Body of pancreas (tissue), 4 donors: ENCODE data around the gene PPM1H. TPM values are rescaled to one million over a fixed set of nuclear protein-coding genes. Genes with fewer than 3 reads are reported as not detected.

Source experiments
- ATAC-seq: fragments of 150-250 bp; one replicate; pipeline ENCODE4 v1.9.1; 2016
- DNase-seq, 4 donors: peaks; one replicate each; pipeline ENCODE4 v3.0.0-alpha.2; 2019
- H3K27ac ChIP-seq, 4 donors: fragments of 200-600 bp; sonication (generic); 1 replicate in 3 of 4; 2 replicates in 1 of 4; pipeline versions ENCODE4 v1.5.1 to v1.6.1; 2016 to 2019; ENCODE audit warnings: mild to moderate bottlenecking in 1 of 4, mixed read lengths in 1 of 4, moderate library complexity in 1 of 4
- H3K27me3 ChIP-seq, 2 donors: fragments of 200-600 bp; sonication (generic); one replicate each; pipeline ENCODE4 v1.6.0; 2016; ENCODE audit warnings: mild to moderate bottlenecking in 1 of 2
- H3K36me3 ChIP-seq, 2 donors: fragments of 200-600 bp; sonication (generic); replicated peaks in 1 of 2; 2 replicates each; pipeline ENCODE4 v1.5.1; 2016; ENCODE audit warnings: low read depth in 2 of 2; ENCODE audit not compliant: insufficient read depth in 1 of 2
- H3K4me1 ChIP-seq: fragments of 200-600 bp; sonication (generic); one replicate; pipeline ENCODE4 v1.6.0; 2016
- H3K4me3 ChIP-seq, 2 donors: fragments of 200-600 bp; sonication (generic); 1 replicate in 1 of 2; 2 replicates in 1 of 2; pipeline ENCODE4 v1.5.1; 2016 to 2019
- H3K9me3 ChIP-seq, 3 donors: fragments of 200-600 bp; sonication (generic); 1 replicate in 2 of 3; 2 replicates in 1 of 3; pipeline ENCODE4 v1.5.1; 2016
- POLR2A ChIP-seq, 3 donors: fragments of 450-650 bp; IDR thresholded peaks; one replicate each; pipeline ENCODE4 v1.6.1; 2016; ENCODE audit warnings: antibody characterized with exemption in 3 of 3, mild to moderate bottlenecking in 2 of 3
- WGBS, 2 donors: methylation state at CpG; one replicate each; pipeline ENCODE4 v1.1.5; 2017; 5-methylcytosine and 5-hydroxymethylcytosine counted together
- intact Hi-C: fragments of 100-400 bp; cut with DNase I; formaldehyde crosslinking; loops from one replicate; pipeline ENCODE4 v1.15.1; 2023
- total RNA-seq, 2 donors: library from RNA; depleted of rRNA; stranded (reverse); fragments of >200 nt; gene quantifications; one replicate each; pipeline ENCODE4 v1.1.0, GENCODE V29; 2016
- TF ChIP-seq, protein P1 (sequence below), 7 experiments: fragments of 450-650 bp in 4 of 7; fragments of 200-600 bp in 3 of 7; sonication (generic) in 3 of 7; IDR thresholded peaks; one replicate each; pipeline ENCODE4 v1.5.1; 2016 to 2019; ENCODE audit warnings: antibody characterized with exemption in 7 of 7

PPM1H gene
- total RNA-seq, 2 donors from 2014 or later, result 4.9 to 6.3 TPM

DNA sequence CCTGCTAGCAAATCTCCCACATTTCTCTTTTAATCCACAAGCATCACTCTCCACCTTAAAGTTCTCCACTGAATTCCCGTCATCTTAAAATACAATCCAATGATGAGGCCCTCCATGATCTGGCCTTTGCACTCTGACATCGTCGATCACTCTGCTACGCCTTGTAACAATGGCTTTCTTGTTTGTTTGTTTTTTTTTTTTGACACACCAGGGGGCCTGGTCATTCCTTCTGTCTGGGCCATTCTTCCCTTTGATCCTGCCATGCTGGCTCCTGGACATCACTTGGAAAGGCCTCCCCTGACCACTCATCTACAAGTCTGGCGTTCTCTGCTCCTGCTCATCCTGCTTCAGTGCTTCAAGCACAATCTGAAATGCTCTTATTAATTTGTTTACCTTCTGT, 233.5 kb downstream of the PPM1H start:
- WGBS, 2 donors, result 92% methylated on average over 5 of the region's 5 CpGs
- H3K27ac ChIP-seq, result no peak overlapping the region
- no peak for DNase-seq
- no peaks in the 10 kb centered on the region for H3K4me1 ChIP-seq
- ATAC-seq, result no peak
- TF ChIP-seq, protein P1, sequence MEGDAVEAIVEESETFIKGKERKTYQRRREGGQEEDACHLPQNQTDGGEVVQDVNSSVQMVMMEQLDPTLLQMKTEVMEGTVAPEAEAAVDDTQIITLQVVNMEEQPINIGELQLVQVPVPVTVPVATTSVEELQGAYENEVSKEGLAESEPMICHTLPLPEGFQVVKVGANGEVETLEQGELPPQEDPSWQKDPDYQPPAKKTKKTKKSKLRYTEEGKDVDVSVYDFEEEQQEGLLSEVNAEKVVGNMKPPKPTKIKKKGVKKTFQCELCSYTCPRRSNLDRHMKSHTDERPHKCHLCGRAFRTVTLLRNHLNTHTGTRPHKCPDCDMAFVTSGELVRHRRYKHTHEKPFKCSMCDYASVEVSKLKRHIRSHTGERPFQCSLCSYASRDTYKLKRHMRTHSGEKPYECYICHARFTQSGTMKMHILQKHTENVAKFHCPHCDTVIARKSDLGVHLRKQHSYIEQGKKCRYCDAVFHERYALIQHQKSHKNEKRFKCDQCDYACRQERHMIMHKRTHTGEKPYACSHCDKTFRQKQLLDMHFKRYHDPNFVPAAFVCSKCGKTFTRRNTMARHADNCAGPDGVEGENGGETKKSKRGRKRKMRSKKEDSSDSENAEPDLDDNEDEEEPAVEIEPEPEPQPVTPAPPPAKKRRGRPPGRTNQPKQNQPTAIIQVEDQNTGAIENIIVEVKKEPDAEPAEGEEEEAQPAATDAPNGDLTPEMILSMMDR (IDR thresholded peaks at IDR 0.05), result no peak
- no peak for TF ChIP-seq POLR2A (IDR thresholded peaks at IDR 0.05)
- no peaks in the 10 kb centered on the region for H3K36me3 ChIP-seq
- no peaks in the 10 kb centered on the region for H3K27me3 ChIP-seq
- no peaks in the 10 kb centered on the region for H3K9me3 ChIP-seq
- no peak overlapping the region for H3K4me3 ChIP-seq
- intact Hi-C loops, result no loop called here

DNA sequence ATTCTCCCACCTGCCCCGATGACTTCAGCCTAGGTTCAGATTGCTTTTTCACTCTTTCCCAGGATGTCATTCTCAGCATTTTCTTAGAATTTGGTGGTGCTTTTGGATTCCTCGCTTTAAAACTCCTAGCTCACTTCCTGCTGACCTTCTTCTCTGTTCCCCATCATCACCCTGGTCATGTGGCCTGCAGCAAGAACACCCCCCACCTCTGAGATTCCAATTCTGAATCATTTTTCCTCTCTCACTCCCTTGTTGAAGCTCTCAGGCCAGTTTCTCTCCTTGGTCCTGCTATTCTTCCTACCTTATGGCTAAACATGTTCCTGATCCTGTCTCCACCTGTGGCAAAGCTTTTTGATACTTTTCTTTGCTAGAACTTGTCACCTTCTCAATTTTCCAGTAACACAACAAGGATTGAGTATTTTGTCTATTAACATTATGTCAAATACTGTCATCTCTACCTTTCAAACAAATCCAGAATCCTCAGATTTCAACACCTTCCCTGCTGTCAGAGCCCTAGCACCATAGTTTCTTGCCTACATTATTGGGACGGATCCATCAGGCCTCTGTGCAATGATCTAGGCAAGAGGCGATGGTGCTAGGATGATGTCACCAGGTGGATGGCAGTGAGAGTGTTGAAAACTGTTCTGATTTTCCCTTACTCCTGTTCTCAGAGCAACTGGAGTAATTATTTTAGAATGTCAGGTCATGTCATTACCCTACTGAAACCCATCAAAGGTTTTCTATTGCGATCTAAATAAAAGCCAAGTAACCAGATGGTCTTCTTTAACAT, 234.7 kb downstream of the PPM1H start:
- Histone ChIP-seq H3K4me3 (no peak overlapping the region), H3K4me1 (no peaks in the 10 kb centered on the region), H3K27ac (no peak overlapping the region), H3K27me3 (no peaks in the 10 kb centered on the region), H3K36me3 (no peaks in the 10 kb centered on the region), H3K9me3 (no peaks in the 10 kb centered on the region)
- no peak for DNase-seq
- no peak for ATAC-seq
- 91 to 93% methylated on average over 5 of the region's 5 CpGs for WGBS, 2 donors
- TF ChIP-seq, protein P1 (IDR thresholded peaks at IDR 0.05), result no peak
- TF ChIP-seq POLR2A (IDR thresholded peaks at IDR 0.05), result no peak
- intact Hi-C loops, result no loop called here

DNA sequence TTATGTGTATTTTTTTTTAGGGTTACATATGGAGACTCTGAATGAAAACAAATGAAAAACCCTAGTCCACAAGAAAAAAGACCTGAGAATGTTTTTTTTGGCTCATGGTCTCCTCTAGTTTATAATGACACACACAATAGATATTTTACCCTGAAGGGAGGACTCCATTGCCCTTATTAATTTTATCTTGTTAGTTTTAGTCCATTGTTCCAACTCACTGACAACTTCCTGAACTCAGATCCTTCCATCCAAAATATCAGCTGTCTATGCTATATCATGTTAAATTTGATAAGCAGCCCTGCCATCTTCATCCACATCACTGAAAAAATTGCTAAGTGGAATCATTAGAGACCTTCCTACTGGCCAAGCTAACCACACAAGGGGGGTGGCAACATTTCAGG, 236.2 kb downstream of the PPM1H start:
- no peak overlapping the region for H3K4me3 ChIP-seq
- intact Hi-C loops, result no loop called here
- TF ChIP-seq, protein P1 (IDR thresholded peaks at IDR 0.05), result no peak
- TF ChIP-seq POLR2A (IDR thresholded peaks at IDR 0.05), result no peak
- no peak for DNase-seq
- no peaks in the 10 kb centered on the region for H3K27me3 ChIP-seq
- H3K36me3 ChIP-seq, result no peaks in the 10 kb centered on the region
- no peaks in the 10 kb centered on the region for H3K4me1 ChIP-seq
- H3K27ac ChIP-seq, result no peak overlapping the region
- no peak for ATAC-seq
- H3K9me3 ChIP-seq, result no peaks in the 10 kb centered on the region

DNA sequence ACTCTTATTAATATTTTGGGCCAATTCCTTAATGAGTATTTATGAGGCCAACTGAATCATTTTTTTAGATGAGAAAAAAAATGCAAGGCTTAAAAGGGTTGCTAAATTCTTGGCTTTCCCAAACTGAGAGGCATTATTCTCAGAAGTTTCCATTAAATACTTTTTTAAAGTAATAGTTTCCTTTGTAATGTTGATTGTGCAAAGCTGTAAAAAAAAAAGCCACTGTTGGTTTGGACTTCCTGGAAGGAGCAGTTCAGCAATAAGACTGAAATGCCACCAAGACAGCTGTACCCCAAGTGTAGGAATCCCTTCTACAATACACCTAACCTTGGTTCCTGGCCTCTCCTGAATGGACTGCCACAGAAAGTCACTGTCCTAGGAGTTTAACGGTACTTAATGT, 237.1 kb downstream of the PPM1H start:
- DNase-seq (no peak), ATAC-seq (no peak)
- no peaks in the 10 kb centered on the region for H3K27me3 ChIP-seq
- WGBS, 2 donors, result 77 to 92% methylated on average over 1 of the region's 1 CpG
- no peak overlapping the region for H3K27ac ChIP-seq
- TF ChIP-seq, protein P1 (IDR thresholded peaks at IDR 0.05), result no peak
- no peak for TF ChIP-seq POLR2A (IDR thresholded peaks at IDR 0.05)
- H3K4me1 ChIP-seq, result no peaks in the 10 kb centered on the region
- intact Hi-C loops, result no loop called here
- H3K9me3 ChIP-seq, result no peaks in the 10 kb centered on the region
- H3K4me3 ChIP-seq, result no peak overlapping the region
- no peaks in the 10 kb centered on the region for H3K36me3 ChIP-seq

DNA sequence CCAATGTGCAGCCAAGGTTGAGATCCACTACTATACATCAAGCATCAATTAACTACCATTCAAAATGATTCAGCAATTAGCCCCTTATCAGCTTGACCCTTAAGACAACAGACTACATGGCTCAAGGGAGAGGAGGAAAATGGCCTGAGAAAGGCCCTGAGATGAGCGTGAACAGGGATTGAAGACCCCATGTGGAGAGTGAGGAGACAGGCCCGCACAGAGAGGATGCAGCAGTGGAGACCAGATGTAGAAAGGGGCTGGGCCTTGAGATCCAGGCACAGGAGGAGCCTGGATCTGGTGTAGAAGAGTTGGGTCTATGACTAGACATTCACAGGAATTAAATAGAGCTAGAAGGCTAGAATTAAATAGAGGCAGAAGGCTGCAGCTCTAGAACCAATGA, 239.3 kb downstream of the PPM1H start:
- no peak for TF ChIP-seq POLR2A (IDR thresholded peaks at IDR 0.05)
- WGBS, 2 donors, result 91 to 93% methylated on average over 2 of the region's 2 CpGs

More for the DNA sequence above, 239.3 kb downstream of the PPM1H start:
- no peak overlapping the region for H3K4me3 ChIP-seq
- ATAC-seq (no peak), DNase-seq (no peak)
- no peaks in the 10 kb centered on the region for H3K9me3 ChIP-seq
- no peaks in the 10 kb centered on the region for H3K4me1 ChIP-seq
- no peaks in the 10 kb centered on the region for H3K27me3 ChIP-seq
- H3K36me3 ChIP-seq, result no peaks in the 10 kb centered on the region
- intact Hi-C loops, result no loop called here
- H3K27ac ChIP-seq, result no peak overlapping the region
